HG03460 (cell line): ENCODE measurements around the gene FLNC.
A peak's percentile ranks its signal among the peaks of the same experiment; 100 is the strongest.

ENCODE experiments used
- ATAC-seq: cut with Tn5 transposase; IDR thresholded peaks from one replicate; pipeline ENCODE4 v1.9.1; 2021; ENCODE audit not compliant: unreplicated experiment

Gene FLNC

GRCh38 chr7:128830231-128831177, at the start of gene FLNC:
Gene FLNC, plus strand, starts transcription at chr7:128830406. Its CDS starts 232 bp downstream, at chr7:128830638.
- no peak for ATAC-seq

- no peak for ATAC-seq
Measured at GRCh38 chr7:128781126-128781525, 49.1 kb upstream of the FLNC start.

GRCh38 chr7:128781851-128782250, 48.4 kb upstream of the FLNC start:
- no peak for ATAC-seq

- no peak for ATAC-seq
Measured at GRCh38 chr7:128783143-128783861, 46.9 kb upstream of the FLNC start.

- ATAC-seq: no peak
Measured at GRCh38 chr7:128785738-128786137, 44.5 kb upstream of the FLNC start.

- no peak for ATAC-seq
Measured at GRCh38 chr7:128788446-128789412, 41.5 kb upstream of the FLNC start.

- no peak for ATAC-seq
Measured at GRCh38 chr7:128790315-128791041, 39.7 kb upstream of the FLNC start.

GRCh38 chr7:128791121-128791971, 38.9 kb upstream of the FLNC start, which contains the start of gene CCDC136:
Gene CCDC136, plus strand, starts transcription at chr7:128791968. Its CDS starts 444 bp downstream, at chr7:128792412.
- ATAC-seq: peak; percentile 80

GRCh38 chr7:128791972-128792327, 38.3 kb upstream of the FLNC start:
- no peak for ATAC-seq

GRCh38 chr7:128792471-128793180, 37.6 kb upstream of the FLNC start:
- no peak for ATAC-seq

GRCh38 chr7:128793181-128793547, 37.0 kb upstream of the FLNC start:
- ATAC-seq: no peak

GRCh38 chr7:128794020-128794419, 36.2 kb upstream of the FLNC start:
- ATAC-seq: no peak

- no peak for ATAC-seq
Measured at GRCh38 chr7:128794436-128794835, 35.8 kb upstream of the FLNC start.

- no peak for ATAC-seq
Measured at GRCh38 chr7:128795129-128795528, 35.1 kb upstream of the FLNC start.

- no peak for ATAC-seq
Measured at GRCh38 chr7:128796327-128796726, 33.9 kb upstream of the FLNC start.

GRCh38 chr7:128799451-128799850, 30.8 kb upstream of the FLNC start:
- ATAC-seq: no peak

- no peak for ATAC-seq
Measured at GRCh38 chr7:128800567-128800966, 29.6 kb upstream of the FLNC start.

- ATAC-seq: no peak
Measured at GRCh38 chr7:128801003-128801402, 29.2 kb upstream of the FLNC start.
